ENCODE measurements around the gene PFDN1.
"Not testable (repeated sequence)": the region's sequence is repeated elsewhere in the genome, so short reads cannot be mapped to it uniquely, and the experiment has no call there.

Gene PFDN1

GRCh38 chr5:140207250-140207964 lies 95.5 kb downstream of the PFDN1 start:
- no peak for DNase-seq

DNA sequence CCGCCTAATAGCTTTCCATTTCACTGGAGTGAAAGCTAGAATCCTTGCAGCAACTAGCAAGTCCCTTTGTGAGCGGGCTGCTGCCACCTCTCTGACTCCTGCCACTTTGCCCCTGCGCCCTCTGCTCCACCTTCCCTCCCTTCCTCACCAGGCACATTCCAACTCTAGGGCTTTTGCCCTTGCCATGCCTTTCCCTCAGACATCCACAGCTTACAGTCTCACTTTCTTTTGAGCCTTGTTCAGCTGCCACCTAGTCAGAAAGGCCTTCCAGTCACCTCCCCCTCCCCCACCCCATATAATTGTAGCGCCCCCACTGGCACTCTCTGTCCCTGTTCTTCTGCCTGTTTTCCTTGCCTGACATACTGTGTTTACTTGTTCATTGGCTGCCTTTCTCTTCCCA lies 96.9 kb downstream of the PFDN1 start:
- DNase-seq: no peak

DNA sequence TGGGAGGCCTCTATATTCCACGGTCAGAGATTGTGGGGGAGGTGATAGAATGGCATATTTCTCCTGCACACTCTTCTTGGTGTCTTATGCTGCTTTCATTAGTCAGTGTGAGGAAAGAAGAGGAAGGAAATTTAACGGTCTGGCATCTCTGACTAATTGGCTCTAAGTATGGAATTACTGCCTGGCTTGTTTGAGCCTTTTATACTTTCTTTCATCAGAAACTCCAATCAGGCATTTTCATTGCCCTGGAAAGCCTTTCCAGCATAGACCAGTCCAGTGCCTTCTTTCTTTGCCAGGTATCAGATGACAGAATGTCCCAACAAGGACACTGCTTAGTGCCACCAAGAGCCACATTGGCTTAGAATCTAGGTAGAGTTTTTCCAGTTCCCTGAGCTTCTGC lies 97.7 kb downstream of the PFDN1 start:
- DNase-seq: no peak

DNA sequence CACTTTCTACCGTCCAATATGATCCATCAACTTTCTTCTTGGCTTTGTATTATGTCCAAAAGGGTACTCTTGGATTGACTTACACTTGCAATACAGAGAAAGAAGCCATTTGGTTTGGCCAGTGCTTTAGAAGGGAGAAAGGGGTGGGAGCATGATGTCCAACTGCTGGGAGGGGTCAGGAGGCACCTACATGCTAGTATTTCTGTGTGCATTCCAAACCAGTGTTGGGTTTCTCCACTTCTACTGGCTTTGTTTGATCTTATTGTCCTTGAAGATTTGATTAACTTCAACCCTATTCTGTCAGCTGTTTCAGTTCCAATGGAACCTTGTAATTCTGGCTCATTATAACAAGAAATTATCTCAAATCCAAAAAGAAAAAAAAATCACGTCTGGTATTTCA lies 100.3 kb downstream of the PFDN1 start:
- DNase-seq: no peak

DNA sequence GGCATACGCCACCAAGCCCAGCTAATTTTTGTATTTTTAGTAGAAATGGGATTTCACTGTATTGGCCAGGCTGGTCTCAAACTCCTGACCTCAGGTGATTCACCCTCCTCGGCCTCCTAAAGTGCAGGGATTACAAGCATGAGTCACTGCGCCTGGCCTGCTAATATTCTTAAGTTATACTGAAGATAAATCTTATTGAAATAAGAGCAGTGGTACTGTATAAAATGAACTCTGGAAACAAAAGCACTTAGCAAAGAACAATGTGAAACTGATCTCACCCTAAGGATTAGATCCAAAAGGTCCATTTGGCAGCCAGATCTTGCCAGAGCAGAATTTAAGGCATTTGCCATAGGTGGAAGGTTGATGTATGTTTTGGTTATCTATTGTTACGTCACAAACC lies 100.8 kb downstream of the PFDN1 start:
- DNase-seq: no peak

DNA sequence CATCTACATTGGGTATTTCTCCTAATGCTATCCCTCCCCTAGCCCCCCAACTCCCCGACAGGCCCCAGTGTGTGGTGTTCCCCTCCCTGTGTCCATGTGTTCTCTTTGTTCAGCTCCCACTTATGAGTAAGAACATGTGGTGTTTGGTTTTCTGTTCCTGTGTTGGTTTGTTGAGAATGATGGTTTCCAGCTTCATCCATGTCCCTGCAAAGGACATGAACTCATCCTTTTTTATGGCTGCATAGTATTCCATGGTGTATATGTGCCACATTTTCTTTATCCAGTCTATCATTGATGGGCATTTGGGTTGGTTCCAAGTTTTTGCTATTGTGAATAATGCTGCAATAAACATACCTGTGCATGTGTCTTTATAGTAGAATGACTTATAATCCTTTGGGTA lies 104.0 kb downstream of the PFDN1 start:
- not testable (repeated sequence) for DNase-seq

GRCh38 chr5:140197023-140197422 lies 105.9 kb downstream of the PFDN1 start:
- DNase-seq: no peak

DNA sequence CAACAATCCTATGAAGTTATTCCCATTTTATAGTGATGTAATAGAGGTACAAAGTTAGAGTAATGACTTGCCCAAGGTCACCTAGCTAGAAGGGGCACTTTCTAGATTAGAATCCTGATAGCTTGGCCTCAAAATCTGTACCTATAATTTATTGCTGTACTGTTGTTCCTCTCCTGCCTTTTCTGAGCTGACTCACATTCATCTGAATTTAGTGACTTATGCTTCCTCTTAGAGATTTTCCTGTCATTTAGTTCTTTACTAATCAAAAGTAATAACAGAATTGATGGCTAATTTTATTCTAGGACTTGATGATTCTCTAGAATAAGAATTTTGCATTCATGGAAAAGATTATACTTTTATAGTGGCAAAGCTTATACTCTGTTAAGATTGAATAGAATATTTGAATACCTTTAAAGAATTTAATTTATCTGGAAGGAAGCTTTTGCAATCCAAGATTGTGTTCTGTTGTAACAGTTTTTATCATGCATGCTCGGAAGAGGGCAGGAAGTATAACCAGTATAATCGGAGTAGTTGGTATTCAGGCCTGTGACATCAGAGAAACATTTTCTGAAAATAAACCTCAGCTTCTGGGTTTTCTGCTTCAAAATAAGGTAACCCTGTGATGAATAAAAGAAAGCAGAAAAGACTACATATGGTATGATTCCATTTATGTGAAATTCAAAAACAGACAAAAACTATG lies 106.6 kb downstream of the PFDN1 start:
- DNase-seq: no peak
